Kidney epithelial cell (primary cell): ENCODE results near the gene EPHB2. TPM values are rescaled to one million over a fixed set of nuclear protein-coding genes. Genes with fewer than 3 reads are reported as not detected.

Experiments used
- DNase-seq: peaks from one replicate; pipeline ENCODE4 v3.0.0-alpha.2; 2010; ENCODE audit warnings: low read depth
- H3K27me3 ChIP-seq: 2 replicates; pipeline ENCODE4 v1.6.0; 2011; ENCODE audit warnings: low read length; ENCODE audit not compliant: control insufficient read depth, insufficient read depth
- H3K36me3 ChIP-seq: 2 replicates; pipeline ENCODE4 v1.5.1; 2011; ENCODE audit warnings: low read length; ENCODE audit not compliant: control insufficient read depth, insufficient read depth
- H3K4me3 ChIP-seq: 2 replicates; pipeline ENCODE4 v1.5.1; 2011; ENCODE audit warnings: low read depth, mild to moderate bottlenecking, control low read depth, low read length
- CTCF ChIP-seq: IDR thresholded peaks from 2 replicates; pipeline ENCODE4 v1.5.1; 2011; ENCODE audit warnings: mild to moderate bottlenecking, moderate library complexity, low read length, control low read depth, inconsistent platforms; ENCODE audit not compliant: insufficient read depth, poor library complexity, severe bottlenecking
- total RNA-seq: library from RNA; depleted of rRNA; stranded (reverse); fragments of >200 nt; gene quantifications from 2 replicates; pipeline ENCODE4 v1.2.3, GENCODE V29; 2015

Gene EPHB2
- total RNA-seq, 1 donor from 2014 or later, result 111 TPM

DNA sequence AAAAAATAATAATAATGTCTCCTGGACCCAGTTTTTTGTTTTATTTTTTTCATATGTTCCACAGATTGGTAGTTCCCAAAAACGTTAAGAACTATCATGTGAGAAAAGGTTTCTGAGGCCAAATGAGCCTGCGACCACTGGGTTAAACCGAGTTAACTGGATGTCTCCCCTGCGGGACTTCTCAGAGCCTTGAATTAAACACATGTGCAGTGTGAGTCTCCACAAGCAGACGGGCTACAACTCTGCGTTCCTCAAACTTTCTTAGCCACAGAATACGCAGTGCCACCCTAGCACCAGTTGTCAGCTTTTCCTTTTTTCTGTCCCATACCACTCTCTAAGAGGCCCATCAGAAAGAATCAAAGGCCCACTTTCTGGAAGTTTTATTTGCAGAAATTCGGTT lies 164.1 kb downstream of the EPHB2 start:
- Histone ChIP-seq H3K27me3 (no peaks in the 10 kb centered on the region), H3K36me3 (peaks cover 1% of the 10 kb centered on the region), H3K4me3 (no peak overlapping the region)
- TF ChIP-seq CTCF, result no peak
- no peak for DNase-seq

- TF ChIP-seq CTCF, result no peak
- no peak overlapping the region for H3K4me3 ChIP-seq
- DNase-seq, result no peak
- peaks cover 1% of the 10 kb centered on the region for H3K36me3 ChIP-seq
- H3K27me3 ChIP-seq, result no peaks in the 10 kb centered on the region
Observed at GRCh38 chr1:22875241-22875640, 164.6 kb downstream of the EPHB2 start.

DNA sequence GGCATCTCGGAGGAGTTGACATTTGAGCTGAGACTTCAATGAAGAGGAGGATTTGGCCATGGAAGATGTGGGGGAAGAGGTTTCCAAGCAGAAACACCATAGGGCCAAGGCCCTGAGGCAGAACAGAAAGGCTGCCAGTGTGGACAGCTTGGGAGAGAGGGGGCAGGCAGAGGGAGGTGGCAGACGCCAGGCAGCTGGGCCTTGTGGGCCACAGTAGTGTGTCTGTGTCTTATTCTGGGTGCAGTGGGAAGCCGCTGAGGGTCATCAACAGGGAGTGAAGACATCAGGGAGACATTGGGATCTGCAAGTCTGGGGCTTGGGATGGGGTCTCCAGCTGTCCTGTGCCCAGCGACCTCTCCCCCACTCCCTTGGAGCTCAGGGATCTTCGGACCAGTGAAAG lies 165.2 kb downstream of the EPHB2 start:
- H3K36me3 ChIP-seq, result peaks cover 1% of the 10 kb centered on the region
- no peaks in the 10 kb centered on the region for H3K27me3 ChIP-seq
- H3K4me3 ChIP-seq, result no peak overlapping the region
- TF ChIP-seq CTCF, result no peak
- no peak for DNase-seq

GRCh38 chr1:22876359-22877111 lies 165.9 kb downstream of the EPHB2 start:
- Histone ChIP-seq H3K4me3 (no peak overlapping the region), H3K27me3 (no peaks in the 10 kb centered on the region)
- DNase-seq, result peak; percentile 69

GRCh38 chr1:22877112-22877915 lies 166.7 kb downstream of the EPHB2 start:
- peaks cover 1% of the 10 kb centered on the region for H3K36me3 ChIP-seq
- no peak for DNase-seq
- H3K27me3 ChIP-seq, result no peaks in the 10 kb centered on the region
- no peak overlapping the region for H3K4me3 ChIP-seq
- no peak for TF ChIP-seq CTCF

More at GRCh38 chr1:22876359-22877111, 165.9 kb downstream of the EPHB2 start:
- TF ChIP-seq CTCF, result no peak
- peaks cover 1% of the 10 kb centered on the region for H3K36me3 ChIP-seq
